ENCODE data around the gene CBX1. TPM values are rescaled to one million over a fixed set of nuclear protein-coding genes. Genes with fewer than 3 reads are reported as not detected.

CBX1 gene
- polyA plus RNA-seq, 1 experiment = 68.2 TPM

DNA sequence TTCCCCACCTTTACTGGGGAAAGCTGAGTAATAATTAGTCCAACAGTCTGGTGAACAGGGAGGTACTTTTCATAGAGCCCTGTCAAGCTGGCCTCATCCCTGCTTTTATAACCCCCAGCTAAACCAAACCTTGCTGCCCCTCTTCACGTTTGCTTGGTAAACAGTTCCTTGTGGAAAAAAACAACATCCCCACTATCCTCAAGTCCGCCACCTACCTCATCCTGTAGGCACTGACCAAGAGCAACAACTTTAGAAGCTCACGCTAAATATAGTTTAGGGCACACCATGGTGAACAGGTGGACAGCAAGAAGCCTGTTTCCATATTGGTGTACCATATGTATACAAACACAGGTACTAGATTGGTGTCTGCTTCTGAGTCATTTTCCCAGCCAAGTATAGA, 36.6 kb downstream of the CBX1 start:
- H3K4me3 ChIP-seq (ENCODE audit: low read depth, low read length) = no peak overlapping the region
- ChIA-PET CTCF (interaction anchor here (1.8 kb wide), 1 partner anchor 33 kb away, joined by 6 read pairs; no protein-coding TSS in a partner anchor), POLR2A (interaction anchor here (1.4 kb wide), 1 partner anchor 43 kb away, joined by 3 read pairs; the partner anchor contains the start of gene SNX11)
- no peaks in the 10 kb centered on the region for H3K27me3 ChIP-seq (ENCODE audit: control insufficient read depth, insufficient read depth, low read length)
- TF ChIP-seq, protein P1, sequence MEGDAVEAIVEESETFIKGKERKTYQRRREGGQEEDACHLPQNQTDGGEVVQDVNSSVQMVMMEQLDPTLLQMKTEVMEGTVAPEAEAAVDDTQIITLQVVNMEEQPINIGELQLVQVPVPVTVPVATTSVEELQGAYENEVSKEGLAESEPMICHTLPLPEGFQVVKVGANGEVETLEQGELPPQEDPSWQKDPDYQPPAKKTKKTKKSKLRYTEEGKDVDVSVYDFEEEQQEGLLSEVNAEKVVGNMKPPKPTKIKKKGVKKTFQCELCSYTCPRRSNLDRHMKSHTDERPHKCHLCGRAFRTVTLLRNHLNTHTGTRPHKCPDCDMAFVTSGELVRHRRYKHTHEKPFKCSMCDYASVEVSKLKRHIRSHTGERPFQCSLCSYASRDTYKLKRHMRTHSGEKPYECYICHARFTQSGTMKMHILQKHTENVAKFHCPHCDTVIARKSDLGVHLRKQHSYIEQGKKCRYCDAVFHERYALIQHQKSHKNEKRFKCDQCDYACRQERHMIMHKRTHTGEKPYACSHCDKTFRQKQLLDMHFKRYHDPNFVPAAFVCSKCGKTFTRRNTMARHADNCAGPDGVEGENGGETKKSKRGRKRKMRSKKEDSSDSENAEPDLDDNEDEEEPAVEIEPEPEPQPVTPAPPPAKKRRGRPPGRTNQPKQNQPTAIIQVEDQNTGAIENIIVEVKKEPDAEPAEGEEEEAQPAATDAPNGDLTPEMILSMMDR (IDR thresholded peaks at IDR 0.05; ENCODE audit: low read depth, low read length) = no peak
- no peaks in the 10 kb centered on the region for H3K9me3 ChIP-seq (ENCODE audit: control insufficient read depth, insufficient read depth, low read length)
- no peak for DNase-seq (ENCODE audit: low read depth, low spot score)
- no peak overlapping the region for H3K27ac ChIP-seq (ENCODE audit: low read depth, low read length)

DNA sequence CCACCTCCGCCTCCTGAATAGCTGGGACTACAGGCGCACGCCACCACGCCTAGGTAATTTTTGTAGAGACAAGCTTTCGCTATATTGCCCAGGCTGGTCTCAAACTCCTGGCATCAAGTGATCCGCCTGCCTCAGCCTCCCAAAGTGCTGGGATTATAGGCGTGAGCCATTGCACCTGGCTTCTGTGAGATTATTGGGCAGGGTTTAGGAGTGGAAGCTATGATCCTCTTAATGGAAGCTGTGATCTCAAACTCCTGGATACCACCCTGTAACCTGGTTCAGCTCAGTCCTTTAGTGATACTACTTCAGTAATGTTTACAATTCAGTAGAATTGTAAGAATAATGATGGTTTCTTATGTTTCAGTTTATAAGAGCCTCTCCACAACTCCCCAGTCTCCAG, 39.0 kb downstream of the CBX1 start:
- H3K27ac ChIP-seq (ENCODE audit: low read depth, low read length) = no peak overlapping the region
- H3K4me3 ChIP-seq (ENCODE audit: low read depth, low read length) = no peak overlapping the region
- CTCF ChIA-PET = interaction anchor here (1.2 kb wide), 1 partner anchor 10 kb away, joined by 3 read pairs; no protein-coding TSS in a partner anchor
- no peaks in the 10 kb centered on the region for H3K9me3 ChIP-seq (ENCODE audit: control insufficient read depth, insufficient read depth, low read length)
- TF ChIP-seq, protein P1 (IDR thresholded peaks at IDR 0.05; ENCODE audit: low read depth, low read length) = no peak
- H3K27me3 ChIP-seq (ENCODE audit: control insufficient read depth, insufficient read depth, low read length) = no peaks in the 10 kb centered on the region
- DNase-seq (ENCODE audit: low read depth, low spot score) = no peak
- POLR2A ChIA-PET = interaction anchor here (0.6 kb wide), 1 partner anchor 55 kb away, joined by 3 read pairs; no protein-coding TSS in a partner anchor

DNA sequence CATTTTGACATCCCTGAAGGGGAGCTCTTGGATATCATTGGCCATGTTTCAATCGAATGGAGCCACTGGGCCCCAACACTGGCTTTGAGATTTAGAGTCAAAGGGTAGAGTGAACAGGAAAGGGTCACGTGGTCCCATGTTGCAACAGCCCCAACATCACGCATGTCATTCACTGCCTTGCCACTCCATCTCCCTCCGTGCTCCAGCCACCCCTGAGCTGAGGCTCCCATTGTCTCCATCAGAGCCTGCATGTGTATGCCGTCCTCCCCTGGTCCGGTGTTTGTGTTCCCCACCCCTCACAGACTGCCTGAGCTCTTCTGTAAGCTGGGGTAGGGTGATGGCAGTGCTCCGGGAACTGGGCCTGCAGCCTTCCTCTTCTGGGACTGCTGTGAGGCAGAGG, 41.0 kb downstream of the CBX1 start:
- TF ChIP-seq, protein P1 (IDR thresholded peaks at IDR 0.05; ENCODE audit: low read depth, low read length) = no peak
- ChIA-PET POLR2A (interaction anchor here (1.8 kb wide), 1 partner anchor 12 kb away, joined by 5 read pairs; the partner anchor contains the start of gene NFE2L1), CTCF (no interaction called here)
- DNase-seq (ENCODE audit: low read depth, low spot score) = no peak
- Histone ChIP-seq H3K27me3 (ENCODE audit: control insufficient read depth, insufficient read depth, low read length) (no peaks in the 10 kb centered on the region), H3K27ac (ENCODE audit: low read depth, low read length) (no peak overlapping the region), H3K4me3 (ENCODE audit: low read depth, low read length) (no peak overlapping the region), H3K9me3 (ENCODE audit: control insufficient read depth, insufficient read depth, low read length) (no peaks in the 10 kb centered on the region)

- Histone ChIP-seq H3K27me3 (ENCODE audit: control insufficient read depth, insufficient read depth, low read length) (no peaks in the 10 kb centered on the region), H3K4me3 (ENCODE audit: low read depth, low read length) (no peak overlapping the region), H3K9me3 (ENCODE audit: control insufficient read depth, insufficient read depth, low read length) (no peaks in the 10 kb centered on the region), H3K27ac (ENCODE audit: low read depth, low read length) (peak overlapping the region; percentile 47)
- CTCF ChIA-PET = interaction anchor here (1.1 kb wide), 1 partner anchor 16 kb away, joined by 3 read pairs; no protein-coding TSS in a partner anchor
- TF ChIP-seq, protein P1 (IDR thresholded peaks at IDR 0.05; ENCODE audit: low read depth, low read length) = no peak
- POLR2A ChIA-PET = interaction anchor here (1.9 kb wide), 1 partner anchor 11 kb away, joined by 6 read pairs; the partner anchor contains the start of gene NFE2L1
- DNase-seq (ENCODE audit: low read depth, low spot score) = no peak
Observed at GRCh38 chr17:48059125-48059668, 42.1 kb downstream of the CBX1 start.

GRCh38 chr17:48058393-48059124, 42.7 kb downstream of the CBX1 start:
- TF ChIP-seq, protein P1 (IDR thresholded peaks at IDR 0.05; ENCODE audit: low read depth, low read length) = no peak
- no peak for DNase-seq (ENCODE audit: low read depth, low spot score)
- Histone ChIP-seq H3K9me3 (ENCODE audit: control insufficient read depth, insufficient read depth, low read length) (no peaks in the 10 kb centered on the region), H3K4me3 (ENCODE audit: low read depth, low read length) (no peak overlapping the region), H3K27ac (ENCODE audit: low read depth, low read length) (peak overlapping the region; percentile 31), H3K27me3 (ENCODE audit: control insufficient read depth, insufficient read depth, low read length) (no peaks in the 10 kb centered on the region)
- POLR2A ChIA-PET = interaction anchor here (1.9 kb wide), 1 partner anchor 10 kb away, joined by 6 read pairs; the partner anchor contains the start of gene NFE2L1
- CTCF ChIA-PET = interaction anchor here (0.7 to 1.1 kb wide), 4 partner anchors 8 to 72 kb away, joined by 3 to 4 read pairs (median 3); no protein-coding TSS in a partner anchor

All from AG04450 (cell line).